Amniotic epithelial cell (primary cell): ENCODE results near the gene TMEM184B.
A peak's percentile ranks its signal among the peaks of the same experiment; 100 is the strongest.

Source experiments
- DNase-seq: peaks from one replicate; pipeline ENCODE4 v3.0.0-alpha.2; 2010; ENCODE audit warnings: low read depth

TMEM184B gene

DNA sequence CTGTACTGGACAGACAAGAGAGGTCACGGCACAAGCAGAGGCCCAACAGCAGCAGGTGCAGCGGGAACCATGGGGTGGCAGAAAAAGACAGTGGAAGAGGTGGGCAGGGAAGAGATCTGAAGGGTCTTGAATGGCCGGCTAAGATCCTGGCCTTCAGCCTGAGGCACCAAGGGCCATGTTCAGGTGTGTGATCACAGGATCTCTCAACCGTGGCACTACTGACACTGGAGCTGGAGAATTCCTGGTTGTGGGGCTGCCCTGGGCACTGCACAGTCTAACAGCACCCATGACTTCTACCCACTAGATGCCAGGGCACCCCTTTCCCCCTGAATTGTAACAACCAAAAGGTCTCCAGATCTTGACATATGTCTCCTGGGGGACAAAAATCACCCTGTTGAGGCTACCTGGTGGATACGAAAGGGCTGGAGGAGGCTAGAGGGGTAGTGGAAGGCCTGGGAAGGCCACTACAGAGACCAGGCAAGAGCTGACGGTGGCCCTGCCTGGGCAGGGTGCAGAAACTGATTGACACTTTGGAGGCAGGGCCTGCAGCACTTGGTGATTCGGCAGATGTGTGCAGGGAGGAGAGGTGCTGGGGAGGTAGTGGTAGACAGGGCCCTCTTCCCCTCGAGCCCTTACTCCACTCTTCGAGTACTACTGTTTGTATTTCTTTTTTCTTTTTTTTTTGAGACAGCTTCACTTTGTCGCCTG, 36.1 kb upstream of the TMEM184B start:
- DNase-seq: no peak

DNA sequence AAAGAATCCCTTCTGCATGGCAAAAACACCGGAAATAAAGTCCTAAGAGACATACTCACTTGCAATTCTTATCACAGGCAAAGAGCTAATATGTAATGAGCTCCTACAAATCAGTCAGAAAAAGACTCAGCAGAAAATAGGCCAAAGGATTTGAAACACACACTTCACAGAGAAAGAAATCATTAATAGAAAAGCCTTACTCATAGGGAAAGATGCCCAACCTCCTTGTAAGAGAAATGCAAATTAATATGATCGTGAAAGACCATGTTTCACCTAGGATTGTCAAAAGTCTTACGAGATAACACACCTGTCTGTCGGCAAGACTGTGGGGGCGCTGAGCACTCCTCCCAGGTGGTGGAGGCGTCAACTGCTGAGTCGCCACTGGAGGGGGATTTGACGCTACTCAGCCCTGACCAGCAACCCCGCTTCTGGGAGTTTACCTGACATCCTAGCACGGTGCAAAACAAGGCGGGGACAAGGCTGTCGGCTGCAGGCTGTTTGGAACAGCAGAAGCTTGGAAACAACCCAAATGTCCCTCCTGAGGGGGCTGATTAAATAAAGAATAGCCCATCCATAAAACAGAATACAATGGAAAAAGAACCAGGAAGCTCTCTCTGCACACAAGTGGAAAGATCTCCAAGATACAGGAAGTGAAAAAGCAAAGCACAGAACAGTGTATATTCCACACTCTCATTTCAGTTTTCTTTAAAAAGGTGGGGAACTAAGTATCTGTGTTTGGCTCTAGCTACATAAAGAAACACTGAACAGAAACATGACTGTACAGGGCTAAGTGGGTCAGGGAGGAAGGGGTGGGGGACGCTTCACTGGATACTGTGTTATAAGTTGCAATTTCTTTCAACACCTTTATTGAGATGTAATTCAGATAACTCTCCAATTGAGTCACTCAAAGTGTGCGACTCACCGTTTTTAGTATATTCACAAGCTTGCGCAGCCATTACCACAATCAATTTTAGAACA, 33.0 kb upstream of the TMEM184B start:
- DNase-seq: peak; percentile 75

DNA sequence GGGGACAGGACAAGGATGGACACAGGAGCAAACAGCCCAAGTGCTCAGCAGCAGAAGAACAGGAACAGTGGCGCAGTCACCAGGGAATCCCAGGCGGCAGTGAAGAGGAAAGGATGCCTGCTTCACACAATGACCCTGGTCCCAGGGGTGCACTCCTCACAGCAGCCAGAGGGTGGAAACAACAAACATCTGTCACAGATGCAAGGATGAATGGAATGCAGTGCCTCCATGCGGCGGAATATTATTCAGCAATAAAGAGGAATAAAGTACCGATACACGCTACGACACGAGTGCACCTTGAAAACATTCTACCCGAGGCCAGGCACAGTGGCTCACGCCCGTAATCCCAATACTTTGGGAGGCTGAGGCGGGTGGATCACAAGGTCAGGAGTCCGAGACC, 31.7 kb upstream of the TMEM184B start:
- no peak for DNase-seq

DNA sequence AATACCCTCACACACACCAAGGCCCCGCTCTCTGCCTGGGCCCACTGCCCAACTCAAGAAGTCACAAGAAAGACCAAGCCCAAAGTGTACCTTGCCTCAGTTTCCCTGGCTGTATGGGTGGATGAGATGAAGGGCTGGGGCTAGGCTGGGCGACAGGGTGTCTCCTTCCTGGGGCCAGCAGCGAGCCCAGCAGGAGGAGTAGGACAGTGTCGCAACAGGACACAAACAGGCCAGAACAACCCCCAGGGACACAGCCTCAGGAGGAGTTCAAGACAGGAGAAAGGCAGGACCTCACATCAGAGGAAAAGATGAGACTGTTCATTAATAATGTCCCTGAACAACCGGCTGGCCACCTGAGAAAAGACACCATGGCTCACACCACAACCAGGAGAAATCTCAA, 31.2 kb upstream of the TMEM184B start:
- DNase-seq: no peak

DNA sequence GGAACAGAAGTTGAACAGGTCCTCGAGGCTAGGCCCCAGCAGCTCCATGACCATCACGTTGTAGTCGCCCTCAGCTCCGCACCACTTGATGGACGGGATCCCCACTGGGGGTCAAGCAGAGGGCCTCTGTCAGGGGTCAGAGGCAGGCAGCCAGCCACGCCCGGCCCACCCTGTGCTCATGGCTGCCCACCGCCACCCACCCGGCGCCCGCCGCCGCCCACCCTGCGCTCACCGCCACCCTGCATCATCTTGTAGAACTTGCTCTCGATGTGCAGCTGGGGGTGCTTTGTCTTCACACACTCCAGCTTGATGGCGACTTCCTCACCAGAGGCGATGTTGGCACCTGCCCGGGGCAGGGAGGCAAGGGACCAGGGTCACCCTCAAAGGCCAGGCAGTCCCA, 30.1 kb upstream of the TMEM184B start:
- no peak for DNase-seq

DNA sequence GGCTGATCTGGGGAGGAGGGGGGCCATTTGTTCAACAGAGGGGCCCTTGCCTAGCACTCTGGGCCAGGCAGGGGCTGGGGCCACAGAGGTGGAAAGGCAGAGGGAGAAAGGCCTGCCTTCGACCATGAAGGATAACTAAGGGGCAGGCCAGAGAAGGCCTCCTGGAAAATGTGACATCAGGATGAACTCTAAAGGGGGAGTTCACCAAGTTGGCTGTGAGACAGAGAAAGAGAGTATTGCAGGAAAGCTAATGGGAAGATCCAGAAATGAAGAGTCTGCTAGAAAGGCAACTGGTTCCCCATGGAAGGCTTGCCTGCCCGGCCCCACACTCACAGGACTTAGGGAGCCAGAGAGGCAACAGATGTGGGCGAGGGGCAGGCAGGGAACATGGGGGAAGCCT, 28.1 kb upstream of the TMEM184B start:
- DNase-seq: no peak

DNA sequence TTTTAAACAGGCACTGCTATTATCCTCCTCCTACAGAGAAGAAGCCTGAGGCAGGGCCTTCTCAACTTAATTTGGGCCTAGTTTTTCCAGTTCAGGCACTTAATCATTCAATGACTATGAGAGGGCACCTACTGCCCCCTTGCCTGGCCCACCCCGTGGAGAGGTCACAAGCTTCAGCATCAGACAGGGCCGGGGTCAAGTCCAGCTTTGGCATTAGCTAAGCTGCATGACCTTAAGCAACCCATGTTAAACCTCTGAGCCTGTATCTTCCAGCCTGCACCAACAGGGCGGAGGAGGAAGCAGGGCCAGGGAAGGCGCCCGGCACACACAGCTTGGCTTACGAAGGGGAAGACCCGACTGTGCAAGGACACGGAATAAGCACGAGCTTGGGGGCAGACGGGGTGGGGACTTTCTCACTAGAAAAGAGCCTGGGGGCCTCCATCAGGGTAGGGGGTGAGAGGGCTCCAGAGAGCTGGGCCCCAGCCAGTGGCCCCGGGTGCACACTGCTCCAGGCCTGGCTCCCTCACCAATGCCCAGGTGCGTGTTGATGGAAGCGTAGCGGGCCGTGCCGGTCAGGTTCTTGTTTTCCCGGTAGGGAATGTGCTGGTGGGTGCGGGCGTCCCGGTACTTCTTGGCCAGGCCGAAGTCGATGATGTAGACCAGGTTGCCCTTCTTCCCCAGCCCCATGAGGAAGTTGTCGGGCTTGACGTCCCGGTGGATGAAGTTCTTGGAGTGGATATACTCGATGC, 27.6 kb upstream of the TMEM184B start:
- DNase-seq: no peak

DNA sequence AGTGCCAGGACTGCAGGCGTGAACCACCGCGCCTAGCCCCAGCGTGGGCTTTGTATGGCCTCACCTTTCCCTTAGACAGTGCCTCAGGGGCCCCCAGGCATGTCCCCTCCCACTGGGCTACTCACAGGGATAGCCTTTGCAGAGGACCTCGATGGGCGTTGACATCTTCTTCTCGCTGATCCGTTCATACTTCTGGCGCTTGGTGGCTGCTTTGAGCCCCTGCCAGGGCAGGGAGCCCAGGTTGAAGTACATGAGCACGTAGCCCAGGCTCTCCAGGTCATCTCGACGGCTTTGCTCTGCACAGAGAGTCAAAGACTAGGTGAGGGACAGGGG, 26.9 kb upstream of the TMEM184B start:
- no peak for DNase-seq

DNA sequence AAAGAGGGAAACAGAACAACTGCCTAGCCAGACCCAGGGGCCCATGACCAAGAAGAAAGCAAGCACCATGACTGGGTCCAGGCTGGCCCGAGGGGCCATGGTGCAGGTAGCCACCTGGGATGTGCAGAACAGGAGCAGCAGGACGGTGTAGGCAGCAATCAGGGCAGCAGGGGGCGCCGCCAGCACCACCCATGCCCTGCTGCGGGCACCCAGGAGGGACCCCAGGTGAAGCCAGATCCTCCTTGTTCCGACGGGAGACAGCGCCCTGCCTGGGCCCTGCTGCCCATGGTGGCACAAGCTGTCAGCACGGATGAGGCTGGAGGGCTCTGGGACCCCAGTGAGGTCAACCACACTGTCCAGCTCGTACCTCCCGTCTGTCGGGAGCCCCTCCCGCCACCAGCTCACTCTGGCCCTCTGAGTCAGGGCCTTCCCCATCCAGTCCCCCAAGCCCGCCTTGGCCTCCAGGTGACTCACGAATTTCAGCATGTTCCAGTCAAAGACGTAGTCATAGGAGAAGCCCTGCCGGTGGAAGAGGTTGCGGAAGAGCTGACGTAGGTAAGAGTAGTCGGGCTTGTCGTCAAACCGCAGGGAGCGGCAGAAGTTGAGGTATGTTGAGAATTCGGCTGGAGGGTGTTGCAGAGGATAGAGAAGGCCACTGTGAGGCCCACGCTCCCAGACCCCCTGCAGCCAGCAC, 25.6 kb upstream of the TMEM184B start:
- peak; percentile 100 for DNase-seq

DNA sequence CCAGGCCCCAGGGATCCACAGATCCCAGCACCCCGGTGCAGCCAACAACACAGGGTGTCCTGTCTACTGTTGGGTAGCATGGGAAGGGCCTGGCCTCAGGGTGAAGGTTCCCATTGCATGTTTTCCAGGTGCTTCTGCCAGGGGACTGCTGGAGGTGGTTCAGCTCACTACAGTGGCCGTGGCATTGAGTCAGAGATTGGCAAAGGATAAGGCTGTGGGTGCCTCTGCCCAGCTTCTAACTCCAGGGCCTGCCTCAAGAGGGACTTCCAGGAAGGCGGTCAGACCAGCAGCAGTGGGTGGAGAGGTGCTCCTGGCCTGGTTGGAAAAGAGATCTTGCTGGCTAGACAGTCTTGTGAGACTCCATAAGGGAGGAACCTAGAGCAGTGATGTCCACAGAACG, 23.6 kb upstream of the TMEM184B start:
- no peak for DNase-seq

DNA sequence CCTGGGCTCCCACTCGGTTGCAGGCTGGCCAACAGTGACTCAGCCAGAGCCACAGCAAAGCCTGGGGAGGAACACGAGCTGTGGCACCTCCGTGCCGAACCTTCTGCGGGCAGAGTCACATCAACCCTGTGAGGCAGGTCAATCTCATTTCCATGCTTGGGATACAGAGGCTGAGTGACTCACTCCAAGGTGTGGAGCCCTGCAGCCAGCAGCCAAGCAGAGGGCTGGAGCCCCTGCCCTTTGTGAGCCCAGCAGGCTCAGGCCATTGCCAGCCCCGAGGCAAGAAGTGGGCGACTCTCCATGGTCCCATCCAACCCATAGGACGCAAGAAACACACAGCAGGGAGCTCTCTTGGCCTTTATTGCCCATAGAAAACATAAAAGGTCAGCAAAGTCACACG, 23.1 kb upstream of the TMEM184B start:
- no peak for DNase-seq

DNA sequence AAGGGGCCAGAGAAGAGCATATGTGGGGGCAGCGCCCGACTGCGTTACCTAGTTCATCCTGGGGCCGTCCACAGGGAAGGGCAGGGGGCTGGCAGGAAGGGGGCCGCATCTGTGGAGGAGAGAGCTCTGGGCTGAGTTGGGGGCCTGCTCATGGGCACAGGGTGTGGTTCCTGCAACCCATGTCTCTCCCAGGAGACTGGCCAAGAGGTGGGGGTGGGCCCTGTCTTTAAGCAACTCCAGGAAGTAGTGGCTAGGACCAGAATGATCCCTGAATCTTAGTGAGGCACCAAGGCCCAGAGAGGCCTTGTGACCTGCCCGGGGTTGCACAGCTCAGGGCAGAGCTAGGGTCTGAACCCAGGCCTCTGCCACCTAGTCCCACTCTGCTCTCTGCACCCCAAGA, 22.5 kb upstream of the TMEM184B start:
- DNase-seq: no peak

DNA sequence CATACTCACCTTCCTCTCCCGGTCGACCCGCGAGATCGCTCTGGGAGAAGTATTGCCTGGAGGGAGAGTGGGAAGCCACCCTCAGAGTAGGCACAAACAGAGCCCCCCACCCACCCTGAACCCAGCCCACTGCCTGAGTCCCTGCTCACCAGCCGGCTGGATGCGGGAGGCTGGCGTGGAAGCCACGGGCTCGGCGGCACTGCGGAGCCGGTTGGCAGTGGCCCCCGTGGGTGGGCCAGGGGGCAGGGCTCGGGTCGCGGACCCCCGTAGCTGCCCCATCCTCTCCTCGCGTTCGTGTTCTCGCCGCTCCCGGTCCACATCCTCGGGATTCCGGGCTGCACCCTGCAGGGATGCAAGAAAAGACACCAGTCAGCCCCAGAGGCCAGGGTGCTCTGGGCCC, 21.4 kb upstream of the TMEM184B start:
- DNase-seq: no peak

DNA sequence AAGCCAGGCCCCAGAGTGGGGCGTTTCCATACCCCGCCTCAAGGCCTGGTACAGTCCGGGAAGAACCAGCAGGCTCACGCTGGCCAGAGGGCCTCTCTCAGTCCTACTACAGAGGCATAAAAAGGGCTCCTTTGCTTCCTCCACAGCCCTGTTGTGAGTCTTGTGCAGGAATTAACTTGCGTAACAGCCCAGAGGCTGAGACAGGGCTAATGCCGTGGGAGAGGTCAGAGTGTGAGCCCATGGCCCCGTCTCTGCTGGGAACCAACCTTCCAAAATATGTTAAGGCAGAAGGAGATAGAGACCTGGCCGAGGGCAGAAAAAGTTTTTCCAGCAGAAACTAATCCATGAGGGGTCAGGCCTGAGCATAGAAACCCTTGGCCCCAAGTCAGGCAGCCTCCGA, 19.9 kb upstream of the TMEM184B start:
- DNase-seq: peak; percentile 98

DNA sequence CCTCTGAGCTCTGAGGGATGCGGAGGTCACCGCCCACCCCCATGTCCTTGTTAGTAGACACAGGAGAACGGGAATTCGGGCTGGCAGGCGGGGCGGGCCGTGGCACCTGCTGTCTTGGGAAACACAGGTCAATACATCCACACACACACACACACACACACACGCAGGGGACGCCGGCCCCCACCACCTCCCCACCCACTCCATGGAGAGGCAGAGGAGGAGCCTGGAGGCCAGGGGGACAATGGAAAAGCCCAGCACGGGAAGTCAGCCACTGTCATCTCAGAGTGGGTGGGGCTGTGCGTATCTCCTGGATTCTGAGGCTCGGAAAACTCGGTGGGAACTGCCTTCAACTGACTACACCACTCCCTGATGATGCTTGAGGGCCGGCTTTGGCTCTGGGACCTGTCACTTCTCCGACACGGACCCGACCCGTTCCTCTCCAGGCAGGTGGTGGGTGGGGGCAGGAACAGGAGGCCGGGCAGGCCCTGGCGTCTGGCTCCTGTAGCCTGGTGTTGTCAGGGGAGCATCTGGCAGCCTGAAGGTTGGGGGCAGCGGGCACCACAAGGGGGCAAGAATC, 18.5 kb upstream of the TMEM184B start:
- DNase-seq: no peak

DNA sequence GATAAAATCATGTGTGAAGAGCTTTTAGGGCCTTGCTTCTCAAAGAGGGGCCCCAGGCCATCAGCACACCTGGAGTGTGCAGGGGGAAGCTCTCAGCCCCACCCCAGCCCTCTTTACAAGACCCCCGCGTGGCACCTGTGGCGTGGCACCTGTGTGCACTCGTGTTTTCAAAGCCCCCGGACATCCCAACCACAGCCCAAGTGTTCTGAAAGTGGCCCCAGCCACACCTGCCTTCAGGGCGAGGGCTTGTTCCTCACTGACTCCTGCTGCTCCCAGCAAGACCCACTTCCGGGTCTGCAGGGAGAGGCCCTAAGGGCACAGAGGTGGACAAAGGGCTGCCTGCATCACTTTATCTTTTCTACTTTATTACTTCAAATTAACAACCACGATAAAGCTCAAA, 17.5 kb upstream of the TMEM184B start:
- no peak for DNase-seq

DNA sequence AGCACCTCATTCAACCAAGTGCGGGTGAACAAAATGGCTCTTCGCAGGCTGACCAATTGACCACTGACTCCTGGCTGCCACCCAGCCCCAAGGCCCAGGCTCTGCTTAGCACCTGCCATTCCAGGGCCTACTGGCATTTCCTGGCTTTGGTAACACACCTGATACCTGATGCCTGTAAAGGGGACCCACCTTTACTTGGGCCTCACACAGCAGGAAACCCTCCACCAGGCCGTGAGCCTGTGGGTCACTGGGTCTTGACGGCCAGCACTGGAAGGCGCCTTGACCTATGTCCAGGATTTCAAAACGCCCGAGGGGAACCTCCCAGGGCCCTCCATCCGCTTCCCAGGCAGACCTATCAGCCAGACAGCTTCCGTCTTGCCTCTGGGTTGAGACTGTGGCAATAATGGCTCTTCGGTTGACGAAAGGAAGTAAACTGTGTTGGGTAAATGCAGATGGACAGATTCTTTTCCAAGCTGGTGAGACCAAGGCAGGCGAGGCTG, 16.8 kb upstream of the TMEM184B start:
- no peak for DNase-seq

DNA sequence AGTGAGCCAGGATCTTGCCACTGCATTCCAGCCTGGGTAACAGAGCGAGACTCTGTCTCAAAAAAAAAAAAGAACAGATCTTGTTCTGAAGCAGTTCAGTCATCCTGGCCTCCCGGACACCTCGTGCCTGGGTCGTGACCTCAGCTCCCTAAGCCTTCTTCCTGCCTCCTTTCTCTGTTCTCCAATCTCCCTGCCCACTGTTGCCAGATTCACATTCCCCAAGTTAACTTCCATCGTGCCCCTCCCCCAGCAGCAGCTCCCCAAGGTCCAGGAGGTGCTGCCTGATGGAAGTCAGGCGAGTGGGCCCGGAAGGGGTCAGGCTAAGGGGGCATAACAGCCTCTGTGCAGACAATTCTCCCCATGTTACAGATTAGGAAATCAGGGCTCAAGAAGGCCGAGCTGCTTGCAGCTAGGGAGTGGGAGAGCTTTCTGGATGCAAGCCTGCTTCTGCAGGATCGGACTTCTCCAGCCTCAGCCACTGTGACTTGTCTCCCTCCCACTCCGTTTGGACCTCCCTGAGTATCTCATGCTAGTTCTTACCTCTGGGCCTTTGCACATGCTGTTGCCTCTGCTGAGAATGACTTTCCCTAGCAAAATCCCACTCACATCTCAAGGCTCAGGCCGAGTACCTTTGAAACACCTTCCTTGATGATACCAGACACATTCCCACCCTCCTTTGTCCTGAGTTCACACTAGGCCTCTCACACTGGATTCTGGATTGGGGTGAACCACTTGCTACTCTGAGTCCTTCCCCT, 14.3 kb upstream of the TMEM184B start:
- peak; percentile 85 for DNase-seq

DNA sequence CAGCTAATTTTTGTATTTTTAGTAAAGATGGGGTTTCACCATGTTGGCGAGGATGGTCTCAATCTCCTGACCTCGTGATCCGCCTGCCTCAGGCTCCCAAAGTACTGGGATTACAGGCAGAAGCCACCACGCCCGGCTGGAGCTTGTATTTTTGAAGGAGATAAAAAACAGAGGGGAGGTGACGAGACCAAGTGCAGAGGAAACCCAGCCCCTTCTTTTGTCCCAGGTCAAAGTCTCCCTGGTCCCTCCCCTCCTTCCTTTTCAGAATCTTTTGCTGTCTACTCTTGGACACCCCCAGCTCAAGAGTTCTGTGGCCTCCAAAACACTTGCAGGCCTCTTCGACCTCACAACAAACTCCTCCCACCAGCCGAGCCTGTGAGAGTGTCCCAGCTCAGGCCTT, 12.2 kb upstream of the TMEM184B start:
- no peak for DNase-seq

DNA sequence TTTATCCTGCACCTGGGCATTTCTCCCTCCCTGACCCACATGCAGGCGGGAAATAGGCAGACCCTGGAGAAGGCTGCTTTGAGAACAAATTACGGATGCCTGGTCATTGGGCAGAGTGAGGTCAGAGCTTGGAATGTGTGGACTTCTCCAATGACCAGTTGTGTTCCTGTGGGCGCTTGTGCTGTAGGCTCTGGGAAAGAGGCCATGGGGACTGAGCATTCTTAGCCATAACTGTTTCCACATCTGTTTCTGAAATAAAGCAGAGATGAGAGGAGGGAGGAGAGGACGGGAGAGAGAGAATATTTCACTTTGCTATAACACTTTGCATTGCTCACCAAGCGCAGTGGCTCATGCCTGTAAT, 11.2 kb upstream of the TMEM184B start:
- DNase-seq: peak; percentile 100

DNA sequence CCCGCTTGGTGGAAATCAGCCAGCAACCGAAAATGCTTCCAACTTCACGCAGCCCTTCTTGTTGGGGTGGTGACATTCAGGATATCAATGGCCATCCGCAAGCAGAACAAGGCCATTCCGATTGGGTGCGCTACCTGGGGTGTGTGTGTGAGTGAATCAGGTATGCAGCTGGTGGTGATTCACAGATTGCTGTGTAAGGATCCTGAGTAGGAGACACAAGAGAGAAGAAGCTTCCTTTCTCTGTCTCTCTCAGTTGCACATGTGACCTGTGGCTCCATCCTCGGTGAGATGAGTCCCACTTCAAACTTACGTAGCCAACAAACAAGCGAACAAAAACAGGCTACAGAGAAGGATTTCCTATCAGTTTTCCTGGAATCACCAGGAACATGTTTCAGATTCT, 9.6 kb upstream of the TMEM184B start:
- DNase-seq: peak; percentile 81
